NCI-H2081 treated with DMSO at 0.1 percent for 48 hours (cell line): Measurements from ENCODE around the gene PRAMEF18.
"Not testable (repeated sequence)": the region's sequence is repeated elsewhere in the genome, so short reads cannot be mapped to it uniquely, and the experiment has no call there.

Source experiments
- DNase-seq: peaks from one replicate; lab custom pipeline; 2025; lab: John Stamatoyannopoulos, UW

PRAMEF18 gene, protein sequence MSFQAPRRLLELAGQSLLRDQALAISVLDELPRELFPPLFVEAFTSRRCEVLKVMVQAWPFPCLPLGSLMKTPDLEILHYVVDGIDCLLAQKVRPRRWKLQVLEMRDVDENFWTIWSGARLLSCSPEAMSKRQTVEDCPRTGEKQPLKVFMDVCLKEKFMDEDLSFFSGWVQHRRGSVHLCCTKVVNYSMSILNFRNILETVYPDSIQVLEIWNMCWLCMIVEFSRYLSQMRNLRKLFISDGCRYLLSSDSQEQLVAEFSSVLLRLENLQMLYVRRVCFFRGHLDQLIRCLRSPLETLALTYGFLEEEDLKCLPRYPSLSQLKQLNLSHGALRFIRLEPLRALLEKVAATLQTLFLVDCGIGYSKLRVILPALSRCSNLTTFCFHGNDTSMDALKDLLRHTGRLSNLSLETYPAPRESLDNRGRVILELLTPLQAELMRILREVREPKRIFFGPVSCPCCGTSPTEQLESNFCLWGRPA

DNA sequence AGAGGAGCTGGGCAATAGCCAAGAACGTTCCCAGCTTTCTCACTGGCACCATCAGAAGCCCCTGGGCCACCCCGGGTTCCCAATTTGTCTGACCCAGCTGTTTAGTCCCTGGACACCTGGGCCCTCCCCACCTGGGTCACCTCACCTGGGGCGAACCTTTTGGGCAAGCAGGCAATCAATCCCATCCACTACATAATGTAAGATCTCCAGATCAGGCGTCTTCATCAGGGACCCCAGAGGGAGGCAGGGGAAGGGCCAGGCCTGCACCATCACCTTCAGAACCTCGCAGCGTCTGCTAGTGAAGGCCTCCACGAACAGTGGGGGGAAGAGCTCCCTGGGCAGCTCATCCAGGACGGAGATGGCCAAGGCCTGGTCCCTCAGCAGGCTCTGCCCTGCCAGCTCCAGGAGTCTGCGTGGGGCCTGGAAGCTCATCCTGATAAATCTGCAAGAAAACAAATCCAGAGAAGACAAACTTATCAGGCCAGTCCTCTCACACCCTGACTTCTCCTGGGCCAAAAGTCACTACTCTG, at the start of gene PRAMEF18:
PRAMEF18 (minus strand) TSS at position 480 of the 530 bp plus-strand sequence; CDS start at position 432, 48 bp downstream.
- not testable (repeated sequence) for DNase-seq

DNA sequence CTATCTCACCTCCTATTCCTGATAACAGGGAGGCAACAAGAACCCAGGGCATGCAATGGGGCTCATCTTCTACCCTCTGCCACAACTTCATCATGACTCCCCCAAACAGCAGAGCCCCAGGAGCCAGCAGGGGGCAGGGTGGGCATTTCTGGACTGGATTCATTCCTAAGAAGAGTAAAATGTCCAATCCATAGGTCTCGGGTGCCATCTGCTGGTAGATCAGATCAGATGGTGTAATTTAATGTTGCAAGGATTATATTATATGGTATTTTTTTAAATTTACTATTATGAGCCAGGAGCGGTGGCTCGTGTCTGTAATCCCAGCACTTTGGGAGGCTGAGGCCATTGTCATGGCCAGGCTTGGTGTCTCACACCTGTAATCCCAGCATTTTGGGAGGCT, 39.2 kb upstream of the PRAMEF18 start:
- DNase-seq, result not testable (repeated sequence)

DNA sequence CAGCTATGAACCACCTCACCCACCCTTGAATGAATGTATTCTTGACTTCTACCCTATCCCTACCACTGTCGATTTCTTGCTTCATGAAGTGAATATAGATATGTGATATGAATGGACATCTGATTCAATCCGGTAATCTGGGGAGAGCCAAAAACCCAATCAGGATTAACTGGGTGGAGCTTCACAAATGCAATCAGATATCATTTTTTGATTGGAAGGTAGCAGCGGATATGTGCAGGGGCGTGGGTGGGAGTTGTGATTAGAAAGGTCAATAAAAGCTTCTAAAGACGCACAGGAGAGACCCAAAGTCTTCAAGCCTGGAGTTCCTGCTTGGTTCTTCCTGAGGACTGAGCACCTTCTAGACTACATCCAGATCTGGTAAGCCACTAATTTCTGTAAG, 27.9 kb upstream of the PRAMEF18 start, which contains the start of gene PRAMEF5:
PRAMEF5 (plus strand) TSS at position 301 of the 400 bp plus-strand sequence. CDS start 5,071 bp downstream, outside the sequence.
- DNase-seq, result not testable (repeated sequence)

DNA sequence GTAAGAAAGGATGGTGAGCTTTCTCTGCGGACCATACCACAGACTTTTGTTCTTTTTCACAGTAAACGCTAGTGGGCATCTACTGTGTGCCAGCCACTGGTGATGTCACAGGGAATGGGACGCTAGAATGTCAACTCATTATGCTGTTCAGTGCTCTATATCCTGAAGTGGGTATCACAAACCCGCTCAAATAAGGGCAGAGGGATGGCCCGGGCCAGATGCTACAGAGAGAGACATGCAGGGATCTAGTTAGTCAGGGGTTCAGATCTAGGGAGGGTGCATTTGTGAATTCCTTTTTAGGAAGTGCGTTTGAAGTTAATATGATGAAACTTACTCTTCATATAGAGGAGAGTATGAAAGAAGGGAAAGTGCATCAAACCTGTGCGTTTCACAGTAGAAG, 21.2 kb upstream of the PRAMEF18 start:
- DNase-seq, result not testable (repeated sequence)

DNA sequence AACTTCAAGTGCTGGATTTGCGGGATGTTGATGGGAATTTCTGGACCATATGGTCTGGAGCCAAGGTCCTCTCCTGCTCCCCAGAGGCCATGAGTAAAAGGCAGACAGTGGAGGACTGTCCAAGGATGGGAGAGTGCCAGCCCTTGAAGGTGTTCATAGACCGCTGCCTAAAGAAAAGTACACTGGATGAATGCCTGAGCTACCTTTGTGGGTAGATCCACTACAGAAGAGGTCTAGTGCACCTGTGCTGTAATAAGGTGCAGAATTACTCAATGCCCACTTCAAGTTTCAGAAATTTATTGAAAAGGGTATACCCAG, 20.6 kb upstream of the PRAMEF18 start:
- DNase-seq, result not testable (repeated sequence)

DNA sequence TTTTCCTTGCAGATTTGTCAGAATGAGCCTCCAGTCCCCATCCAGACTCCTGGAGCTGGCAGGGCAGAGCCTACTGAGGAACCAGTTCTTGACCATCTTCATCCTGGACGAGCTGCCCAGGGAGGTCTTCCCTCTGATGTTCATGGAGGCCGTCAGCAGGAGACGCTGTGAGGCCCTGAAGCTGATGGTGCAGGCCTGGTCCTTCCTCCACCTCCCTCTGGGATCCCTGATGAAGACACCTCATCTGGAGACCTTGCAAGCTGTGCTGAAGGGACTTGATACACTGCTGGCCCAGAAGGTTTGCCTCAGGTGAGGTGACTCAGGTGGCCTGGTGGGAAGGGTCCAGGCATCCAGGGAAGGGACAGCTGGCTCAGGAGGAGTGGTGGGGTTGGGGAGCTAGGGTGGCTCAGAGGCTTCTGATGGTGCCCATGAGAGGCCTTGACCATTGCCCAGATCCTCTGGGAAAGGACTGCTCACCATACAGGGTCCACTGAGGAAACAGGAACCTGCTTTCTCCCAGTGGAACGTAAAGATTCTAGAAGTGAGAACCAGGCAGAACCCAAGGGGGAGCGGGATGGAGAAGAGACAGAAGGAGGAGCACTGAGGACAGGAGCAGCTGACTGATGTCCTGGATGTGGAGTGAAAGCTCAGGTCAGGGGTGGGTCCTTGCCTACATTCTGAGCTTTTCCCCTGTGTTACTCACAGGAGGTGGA, 20.0 kb upstream of the PRAMEF18 start:
- DNase-seq, result not testable (repeated sequence)

DNA sequence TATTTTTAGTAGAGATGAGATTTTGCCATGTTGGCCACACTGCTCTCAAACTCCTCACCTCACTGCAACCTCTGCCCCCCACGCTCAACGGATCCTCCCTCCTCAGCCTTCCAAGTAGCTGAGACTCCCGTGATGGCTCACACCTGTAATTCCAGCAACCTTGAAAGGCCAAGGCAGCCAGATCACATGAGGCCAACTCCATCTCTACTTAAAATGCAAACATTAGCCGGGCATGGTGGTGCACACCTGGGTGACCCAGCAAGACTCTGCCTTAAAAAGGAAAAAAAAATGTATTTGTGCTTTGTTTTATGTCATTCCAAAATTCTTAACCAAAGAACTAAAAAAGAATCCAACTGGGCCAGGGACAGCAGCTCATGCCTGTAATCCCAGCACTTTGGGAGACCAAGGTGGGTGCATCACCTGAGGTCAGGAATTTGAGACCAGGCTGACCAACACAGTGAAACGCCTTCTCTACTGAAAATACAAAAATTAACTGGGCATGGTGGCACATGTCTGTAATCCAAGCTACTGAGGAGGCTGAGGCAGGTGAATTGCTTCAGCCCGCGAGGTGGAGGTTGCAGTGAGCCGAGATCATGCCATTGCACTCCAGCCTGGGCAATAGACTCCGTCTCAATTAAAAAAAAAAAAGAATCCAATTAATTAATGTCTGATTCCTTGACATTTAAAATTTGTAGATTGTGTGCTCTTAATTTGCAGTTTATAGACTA, 17.7 kb upstream of the PRAMEF18 start:
- DNase-seq, result not testable (repeated sequence)

DNA sequence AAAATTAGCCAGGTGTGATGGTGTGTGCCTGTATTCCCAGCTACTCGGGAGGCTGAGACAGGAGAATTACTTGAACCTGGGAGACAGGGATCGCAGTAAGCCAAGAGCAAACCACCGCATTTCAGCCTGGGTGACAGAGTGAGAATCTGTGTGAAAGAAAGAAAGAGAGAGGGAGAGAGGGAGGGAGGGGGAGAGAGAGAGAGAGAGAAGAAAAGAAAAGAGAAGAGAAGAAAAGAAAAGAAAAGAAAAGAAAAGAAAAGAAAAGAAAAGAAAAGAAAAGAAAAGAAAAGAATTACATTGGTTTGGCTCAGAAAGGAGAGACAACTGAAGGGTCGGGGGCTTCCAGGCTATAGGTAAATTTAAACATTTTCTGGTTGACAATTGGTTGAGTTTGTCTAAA, 13.7 kb upstream of the PRAMEF18 start:
- not testable (repeated sequence) for DNase-seq

DNA sequence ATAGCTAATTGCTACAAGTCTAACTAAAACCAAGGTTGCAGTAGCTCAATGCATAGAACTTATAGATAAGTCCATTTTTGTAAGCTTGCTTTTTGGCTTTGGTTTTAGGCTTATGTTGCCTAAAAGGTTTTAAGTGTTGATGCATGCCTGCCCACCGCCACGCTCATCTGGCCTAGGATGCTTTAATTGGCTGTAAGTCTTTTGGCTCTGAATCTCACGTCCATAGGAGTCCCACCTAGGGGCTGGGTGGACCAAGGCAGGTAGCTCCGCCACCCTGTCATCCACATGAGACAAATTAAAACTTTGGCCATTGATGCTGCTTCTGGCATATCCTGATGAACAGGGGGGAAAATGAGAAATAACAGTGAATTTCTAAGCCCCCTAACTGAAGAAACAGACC, 11.6 kb upstream of the PRAMEF18 start:
- not testable (repeated sequence) for DNase-seq

DNA sequence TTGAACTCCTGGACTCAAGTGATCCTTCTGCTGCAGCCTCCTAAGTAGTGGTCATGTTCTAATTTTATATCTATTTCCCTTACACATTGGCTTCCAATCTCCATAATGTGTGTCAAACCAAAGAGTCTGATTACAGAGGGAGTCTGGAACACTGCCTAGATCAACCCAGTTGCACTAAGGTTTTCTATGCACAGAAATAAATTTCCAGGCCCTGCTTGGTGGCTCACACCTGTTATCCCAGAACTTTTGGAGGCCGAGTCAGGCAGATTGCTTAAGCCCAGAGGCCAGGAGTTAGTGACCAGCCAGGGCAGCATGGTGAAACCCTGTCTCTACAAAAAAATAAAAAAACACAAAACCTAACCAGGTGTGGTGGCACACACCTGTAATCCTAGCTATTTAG, 8.1 kb upstream of the PRAMEF18 start:
- not testable (repeated sequence) for DNase-seq

DNA sequence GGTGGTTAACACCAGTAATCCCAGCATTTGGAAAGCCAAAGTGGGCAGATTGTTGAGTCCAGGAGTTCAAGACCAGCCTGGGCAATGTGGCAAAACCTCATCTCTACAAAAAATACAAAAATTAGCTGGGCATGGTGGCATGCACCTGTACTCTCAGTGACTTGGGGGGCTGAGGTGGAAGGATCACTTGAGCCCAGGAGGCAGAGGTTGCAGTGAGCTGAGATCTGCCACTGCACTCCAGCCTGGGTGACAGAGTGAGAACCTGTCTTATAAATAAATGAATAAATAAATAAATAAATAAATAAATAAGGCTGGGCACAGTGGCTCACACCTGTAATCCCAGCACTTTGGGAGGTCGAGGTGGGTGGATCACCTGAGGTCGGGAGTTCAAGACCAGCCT, 6.1 kb upstream of the PRAMEF18 start:
- DNase-seq, result not testable (repeated sequence)

DNA sequence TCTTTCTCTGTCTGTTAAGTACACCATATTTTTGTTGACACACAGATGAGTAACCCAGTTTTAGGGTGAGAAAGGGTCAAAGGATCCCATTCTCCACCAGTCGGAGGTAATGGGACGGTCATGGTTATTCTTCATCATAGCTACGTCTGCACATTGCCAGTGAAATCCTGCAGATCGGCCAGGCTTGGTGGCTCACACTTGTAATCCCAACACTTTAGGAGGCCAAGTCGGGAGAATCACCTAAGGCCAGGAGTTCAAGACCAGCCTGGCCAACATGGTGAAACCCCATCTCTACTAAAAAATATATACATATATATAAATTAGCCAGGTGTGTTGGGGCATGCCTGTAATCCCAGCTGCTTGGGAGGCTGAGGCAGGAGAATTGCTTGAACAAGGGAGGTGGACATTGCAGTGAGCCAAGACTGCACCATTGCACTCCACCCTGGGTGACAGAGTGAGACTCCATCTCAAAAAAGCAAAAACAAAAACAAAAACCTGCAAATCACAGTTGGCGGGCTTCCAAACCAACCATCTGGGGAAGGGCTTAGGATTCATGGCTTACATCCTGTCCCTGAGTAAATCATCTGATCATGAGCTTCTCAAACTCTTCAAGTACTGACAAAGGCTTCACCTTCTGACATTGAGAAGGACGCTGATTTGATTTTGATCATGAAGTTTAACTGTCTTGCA, 5.3 kb upstream of the PRAMEF18 start:
- DNase-seq, result not testable (repeated sequence)

DNA sequence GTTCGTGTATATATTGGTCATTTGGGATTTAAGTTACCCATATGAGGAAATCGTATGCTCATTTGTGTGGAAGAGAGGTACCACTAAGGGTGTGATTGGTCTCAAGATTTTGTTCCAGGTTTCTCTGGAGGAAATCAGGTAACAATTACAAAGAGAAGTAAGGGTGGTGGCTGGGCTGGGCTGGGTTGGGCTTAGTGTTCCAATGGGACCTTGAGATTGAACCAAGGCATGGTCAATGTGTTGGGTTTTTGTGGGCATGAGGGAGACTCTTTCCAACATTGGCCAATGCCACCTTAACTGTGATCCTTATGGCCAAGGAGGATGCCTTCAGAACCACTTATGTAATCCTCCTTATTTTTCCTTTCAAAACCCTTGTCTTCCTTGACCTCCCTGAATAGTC, 4.6 kb upstream of the PRAMEF18 start:
- not testable (repeated sequence) for DNase-seq

DNA sequence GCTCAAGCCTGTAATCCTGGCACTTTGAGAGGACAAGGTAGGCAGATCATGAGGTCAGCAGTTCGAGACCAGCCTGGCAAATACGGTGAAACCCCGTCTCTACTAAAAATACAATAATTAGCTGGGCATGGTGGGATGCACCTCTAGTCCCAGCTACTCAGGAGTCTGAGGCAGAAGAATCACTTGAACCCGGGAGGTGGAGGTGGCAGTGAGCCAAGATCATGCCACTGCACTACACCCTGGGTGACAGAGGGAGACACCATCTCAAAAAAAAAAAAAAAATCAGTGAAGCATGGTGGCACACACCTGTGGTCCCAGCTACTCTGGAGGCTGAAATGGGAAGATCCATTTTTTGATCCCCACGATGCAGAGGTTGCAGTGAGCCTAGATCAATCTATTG, 4.1 kb upstream of the PRAMEF18 start:
- not testable (repeated sequence) for DNase-seq

DNA sequence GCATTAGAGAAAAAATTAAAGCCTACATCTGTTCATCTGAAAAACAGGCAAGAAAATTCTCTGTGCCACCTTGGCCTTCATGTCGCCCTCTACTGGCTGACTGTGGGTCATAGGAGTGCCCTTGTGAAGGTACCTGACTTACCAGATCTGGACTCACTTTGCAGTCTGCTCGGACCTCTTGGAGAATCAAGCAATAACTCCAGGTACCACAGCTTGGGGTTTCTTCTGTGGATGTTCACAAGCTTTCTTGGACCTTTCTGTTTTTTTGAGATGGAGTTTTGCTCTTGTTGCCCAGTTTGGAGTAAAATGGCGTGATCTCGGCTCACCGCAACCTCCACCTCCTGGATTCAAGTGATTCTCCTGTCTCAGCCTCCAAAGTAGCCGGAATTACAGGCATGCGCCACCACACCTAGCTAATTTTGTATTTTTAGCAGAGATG, 2.4 kb upstream of the PRAMEF18 start:
- no peak for DNase-seq

DNA sequence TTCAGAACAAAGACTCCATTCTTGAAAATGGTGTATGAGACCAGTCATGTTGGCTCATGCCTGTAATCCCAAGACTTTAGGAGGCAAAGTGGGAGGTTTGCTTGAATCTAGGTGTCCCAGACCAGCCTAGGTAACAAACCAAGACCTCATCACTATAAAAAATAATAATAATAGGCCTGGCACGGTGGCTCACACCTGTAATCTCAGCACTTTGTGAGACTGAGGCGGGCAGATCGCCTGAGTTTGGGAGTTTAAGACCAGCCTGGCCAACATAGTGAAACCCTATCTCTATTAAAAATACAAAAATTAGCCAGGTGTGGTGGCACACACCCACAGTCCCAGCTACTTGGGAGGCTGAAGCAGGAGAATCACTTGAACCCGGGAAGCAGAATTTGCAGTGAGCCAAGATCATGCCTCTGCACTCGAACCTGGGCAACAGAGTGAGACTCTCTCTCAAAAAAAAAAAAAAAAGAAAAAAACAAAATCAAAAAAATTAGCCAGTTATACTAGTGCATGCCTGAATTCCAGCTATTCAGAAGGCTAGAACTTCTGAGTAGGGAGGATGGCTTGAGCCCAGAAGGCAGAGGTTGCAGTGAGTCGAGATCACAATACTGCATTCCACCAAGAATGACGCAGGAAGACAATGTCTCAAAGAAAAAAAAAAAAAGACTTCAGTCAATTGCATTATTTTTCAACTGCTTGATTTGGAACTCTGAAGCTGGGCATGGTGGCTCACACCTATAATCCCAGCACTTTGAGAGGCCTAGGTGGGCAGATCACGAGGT, 1.5 kb upstream of the PRAMEF18 start:
- DNase-seq, result not testable (repeated sequence)

DNA sequence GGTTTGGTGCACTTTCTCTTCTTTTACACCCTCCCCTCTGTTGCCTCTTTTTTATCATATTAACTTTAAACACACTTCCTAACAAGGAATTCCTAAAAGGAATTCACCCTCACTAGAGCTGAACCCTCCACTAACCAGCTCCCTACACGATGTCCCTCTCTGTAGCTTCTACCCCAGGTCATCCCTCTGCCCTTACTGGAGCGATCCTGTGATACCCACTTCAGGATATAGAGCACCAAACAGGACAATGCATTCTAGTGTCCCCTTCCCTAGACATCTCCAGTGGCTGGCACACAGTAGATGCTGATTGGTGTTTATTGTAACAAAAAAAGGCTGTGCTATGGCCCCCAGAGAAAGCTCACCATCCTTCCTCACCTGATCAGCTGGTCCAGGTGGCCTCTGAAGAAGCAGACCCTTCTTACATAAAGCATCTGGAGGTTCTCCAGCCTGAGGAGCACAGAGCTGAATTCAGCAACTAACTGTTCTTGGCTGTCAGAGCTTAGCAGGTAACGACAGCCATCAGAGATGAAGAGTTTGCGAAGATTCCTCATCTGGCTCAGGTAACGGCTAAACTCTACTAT, 1.4 kb downstream of the PRAMEF18 start:
- no peak for DNase-seq

DNA sequence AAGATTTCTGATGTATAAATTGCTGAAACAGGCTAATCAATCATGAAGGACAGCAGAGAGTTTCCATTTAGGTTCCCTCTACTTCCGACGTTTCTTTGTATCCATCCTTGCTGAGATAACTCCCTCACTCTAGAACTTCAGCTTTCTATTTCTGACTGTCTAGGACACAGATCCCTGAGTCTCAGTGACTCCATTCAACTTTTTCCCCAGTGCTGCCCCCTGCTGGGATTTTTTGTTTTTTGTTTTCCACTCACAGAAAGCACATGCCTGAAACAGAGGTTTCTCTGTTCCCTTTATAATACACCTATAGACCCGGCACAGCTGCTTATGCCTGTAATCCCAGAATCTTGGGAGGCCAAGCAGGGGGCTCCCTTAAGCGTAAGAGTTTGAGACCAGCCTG, 3.2 kb downstream of the PRAMEF18 start:
- DNase-seq, result not testable (repeated sequence)

DNA sequence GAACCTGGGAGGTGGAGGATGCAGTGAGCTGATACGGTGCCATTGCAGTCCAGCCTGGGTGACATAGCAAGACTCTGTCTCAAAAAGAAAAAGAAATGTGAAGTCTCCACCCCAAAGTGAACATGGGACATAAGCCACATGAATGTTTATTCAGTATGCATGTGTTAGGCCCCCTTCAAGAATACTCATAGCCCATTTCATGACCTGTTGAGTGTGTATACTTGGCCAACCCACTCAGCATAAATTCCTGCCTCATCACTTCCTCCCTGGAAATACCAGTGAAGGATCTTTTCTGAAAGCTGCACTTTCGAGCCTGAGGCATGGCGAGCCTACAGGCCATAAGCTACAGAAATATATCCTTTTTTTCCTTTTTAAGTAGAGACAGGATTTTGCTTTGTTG, 6.8 kb downstream of the PRAMEF18 start:
- DNase-seq, result not testable (repeated sequence)

DNA sequence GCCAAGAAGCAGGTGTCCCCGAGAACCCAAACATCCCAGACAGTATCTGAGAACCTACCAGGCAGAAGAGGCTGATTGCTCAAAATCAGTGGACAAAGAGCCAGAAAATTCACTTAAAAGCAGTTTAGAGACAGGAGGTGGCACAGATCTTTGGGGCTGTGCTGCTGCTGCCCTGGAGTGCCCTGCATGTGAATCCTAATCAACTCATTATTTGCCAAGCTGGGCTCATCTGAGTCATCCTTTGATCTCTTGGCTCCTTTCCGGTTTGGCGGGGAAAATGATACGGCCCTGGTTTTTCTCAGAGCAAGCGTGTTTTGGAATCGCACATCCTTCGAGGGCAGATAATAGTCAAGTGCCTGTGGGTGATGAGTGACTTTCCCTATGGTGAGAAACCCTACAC, 9.3 kb downstream of the PRAMEF18 start:
- DNase-seq, result not testable (repeated sequence)
